HepG2 (cell line): ENCODE measurements around the gene ADAMTS2. TPM values are rescaled to one million over a fixed set of nuclear protein-coding genes. Genes with fewer than 3 reads are reported as not detected.

ENCODE experiments used
- ATAC-seq: fragments of 200-7000 bp; cut with Tn5 transposase; 3 replicates; pipeline ENCODE4 v1.9.1; 2020; ENCODE audit warnings: mild to moderate bottlenecking, moderate library complexity
- BruUV-seq: library from RNA; stranded (reverse); fragments of 400-500 nt; replicated peaks from 2 replicates; lab custom pipeline; 2021; lab: Mats Ljungman, UMichigan
- CTCF ChIA-PET: fragments of 300-600 bp; formaldehyde crosslinking; extraction: SDS; loops from one replicate; lab custom pipeline; 2021; ENCODE audit warnings: low total read pairs, inconsistent platforms, low intra/inter-chr PET ratio; lab: Yijun Ruan, JAX
- POLR2A ChIA-PET: fragments of 350-600 bp; sonication (Branson Sonifier 250); formaldehyde crosslinking; loops from one replicate; lab custom pipeline; 2020; ENCODE audit warnings: antibody characterized with exemption, inconsistent platforms; lab: Yijun Ruan, JAX
- DNase-seq: peaks from one replicate; pipeline ENCODE4 v3.0.0-alpha.2; 2015; ENCODE audit warnings: low spot score
- FAIRE-seq: peaks from 3 replicates; lab custom pipeline; 2011; peaks lifted over from hg19 to GRCh38; lab: Jason Lieb, UNC
- H2AFZ ChIP-seq: one replicate; pipeline ENCODE4 v1.6.1; 2011; ENCODE audit warnings: low read length, inconsistent platforms
- H3K27ac ChIP-seq: fragments of 300-600 bp; 3 replicates; pipeline ENCODE4 v1.8.0; 2011; ENCODE audit warnings: mixed run types, mild to moderate bottlenecking, mixed read lengths, low read length, inconsistent platforms; ENCODE audit not compliant: insufficient read depth; ENCODE audit errors: extremely low read length
- H3K27me3 ChIP-seq, 2 experiments: fragments of 200-600 bp in 1 of 2; 2 replicates in 1 of 2; 3 replicates in 1 of 2; pipeline versions ENCODE4 v1.6.0 to v1.8.0; 2011; ENCODE audit warnings: low read length in 2 of 2, mild to moderate bottlenecking in 2 of 2, moderate library complexity in 2 of 2, inconsistent platforms in 1 of 2; ENCODE audit not compliant: insufficient read depth in 2 of 2, control insufficient read depth in 1 of 2
- H3K36me3 ChIP-seq, 2 experiments: fragments of 200-600 bp in 1 of 2; replicated peaks in 1 of 2; 2 replicates in 1 of 2; 3 replicates in 1 of 2; pipeline versions ENCODE4 v1.5.1 to v1.8.0; 2011; ENCODE audit warnings: low read length in 2 of 2, inconsistent platforms in 1 of 2; ENCODE audit not compliant: insufficient read depth in 2 of 2, control insufficient read depth in 1 of 2
- H3K4me1 ChIP-seq: 2 replicates; pipeline ENCODE4 v1.5.1; 2012; ENCODE audit warnings: low read length, inconsistent platforms; ENCODE audit not compliant: insufficient read depth
- H3K4me2 ChIP-seq: 2 replicates; pipeline ENCODE4 v1.6.0; 2011; ENCODE audit warnings: low read depth, low read length, inconsistent platforms
- H3K4me3 ChIP-seq, 3 experiments: fragments of 200-600 bp in 1 of 3; sonication (generic), shearing (Covaris generic) in 1 of 3; replicated peaks in 1 of 3; 2 replicates each; pipeline ENCODE4 v1.5.1; 2011 to 2016; ENCODE audit warnings: low read length in 3 of 3, inconsistent platforms in 2 of 3, low read depth in 2 of 3, mild to moderate bottlenecking in 2 of 3, control low read depth in 1 of 3, mixed read lengths in 1 of 3; ENCODE audit not compliant: insufficient read depth in 1 of 3
- H3K79me2 ChIP-seq: one replicate; pipeline ENCODE4 v1.6.1; 2011; ENCODE audit warnings: low read length, inconsistent platforms; ENCODE audit not compliant: insufficient read depth
- H3K9ac ChIP-seq: 2 replicates; pipeline ENCODE4 v1.6.0; 2011; ENCODE audit warnings: mild to moderate bottlenecking, low read depth, low read length, inconsistent platforms; ENCODE audit not compliant: insufficient read depth
- H3K9me3 ChIP-seq: 2 replicates; pipeline ENCODE4 v1.5.1; 2012; ENCODE audit warnings: mild to moderate bottlenecking, low read length
- H4K20me1 ChIP-seq: 2 replicates; pipeline ENCODE4 v1.6.0; 2011; ENCODE audit warnings: inconsistent platforms, mild to moderate bottlenecking, low read length, moderate library complexity; ENCODE audit not compliant: insufficient read depth
- ATRX ChIP-seq: sonication (generic); formaldehyde crosslinking; IDR thresholded peaks from 2 replicates; pipeline ENCODE4 v1.4.0; 2020; ENCODE audit warnings: missing genetic modification reagents, borderline replicate concordance
- CBX5 ChIP-seq: sonication (generic); formaldehyde crosslinking; IDR thresholded peaks from 2 replicates; pipeline ENCODE4 v1.4.0; 2020; ENCODE audit warnings: missing genetic modification reagents, borderline replicate concordance
- HES4 ChIP-seq: sonication (generic); formaldehyde crosslinking; IDR thresholded peaks from 2 replicates; pipeline ENCODE4 v1.9.0; 2021; ENCODE audit warnings: mild to moderate bottlenecking, missing genetic modification reagents, borderline replicate concordance
- MBD4 ChIP-seq: IDR thresholded peaks from 2 replicates; pipeline ENCODE4 v1.6.1; 2012; ENCODE audit warnings: low read length, inconsistent platforms, borderline replicate concordance
- NFKB2 ChIP-seq: sonication (generic); formaldehyde crosslinking; IDR thresholded peaks from 2 replicates; pipeline ENCODE4 v1.4.0; 2020; ENCODE audit warnings: missing genetic modification reagents, borderline replicate concordance
- RBM39 ChIP-seq: fragments of 200-400 bp; formaldehyde crosslinking; IDR thresholded peaks from one replicate; pipeline ENCODE4 v1.6.1; 2018; ENCODE audit warnings: antibody characterized with exemption, mild to moderate bottlenecking, low read depth, low read length; ENCODE audit not compliant: poor library complexity, severe bottlenecking
- ZNF282 ChIP-seq: fragments of 450-650 bp; IDR thresholded peaks from 2 replicates; pipeline ENCODE4 v1.6.1; 2018; ENCODE audit not compliant: partially characterized antibody
- ZNF451 ChIP-seq: sonication (generic); formaldehyde crosslinking; IDR thresholded peaks from 2 replicates; pipeline ENCODE4 v1.5.0; 2020; ENCODE audit warnings: mild to moderate bottlenecking, missing genetic modification reagents
- ZNF549 ChIP-seq: sonication (generic); formaldehyde crosslinking; IDR thresholded peaks from 2 replicates; pipeline ENCODE4 v1.5.0; 2020; ENCODE audit warnings: missing genetic modification reagents
- WGBS: methylation state at CpG from one replicate; pipeline ENCODE4 v1.1.6; 2017; ENCODE audit warnings: low lambda C conversion rate; 5-methylcytosine and 5-hydroxymethylcytosine counted together
- in situ Hi-C: cut with HindIII; loops from 2 replicates; pipeline ENCODE4 v1.10.0; 2017; ENCODE audit warnings: low pct_unique_long_range_greater_than_20kb; ENCODE audit not compliant: extremely low pct_ligation_motif_present
- intact Hi-C: fragments of 100-400 bp; cut with micrococcal nuclease; formaldehyde crosslinking; loops from one replicate; pipeline ENCODE4 v1.10.0; 2022; ENCODE audit not compliant: unreplicated experiment
- polyA plus RNA-seq, 8 experiments: library from polyadenylated mRNA; depleted of rRNA in 3 of 8; stranded (reverse) in 7 of 8; unstranded in 1 of 8; fragments of >200 nt; fragmentation: Illumina TruSeq in 4 of 8; extraction: Trizol in 4 of 8; gene quantifications; 2 replicates each; pipeline versions ENCODE4 v1.2.1 to v1.2.3, GENCODE V29; 2011 to 2016; ENCODE audit warnings: low read depth in 4 of 8, missing spikeins in 1 of 8, mixed read lengths in 1 of 8; ENCODE audit not compliant: insufficient read depth in 1 of 8
- total RNA-seq, 5 experiments: library from RNA; depleted of rRNA; stranded (reverse); fragments of >200 nt; fragmentation: Illumina TruSeq; extraction: Trizol; gene quantifications; 2 replicates each; pipeline ENCODE4 v1.2.3, GENCODE V29; 2016; ENCODE audit warnings: low read depth in 1 of 5
- TF ChIP-seq, protein P1 (sequence below): fragments of 450-650 bp; IDR thresholded peaks from 2 replicates; pipeline ENCODE4 v1.6.1; 2016
- TF ChIP-seq, protein P2 (sequence below): sonication (generic); formaldehyde crosslinking; IDR thresholded peaks from 2 replicates; pipeline ENCODE4 v1.5.1; 2020; ENCODE audit warnings: missing genetic modification reagents, mild to moderate bottlenecking, borderline replicate concordance
- TF ChIP-seq, protein P3 (sequence below): sonication (generic); formaldehyde crosslinking; IDR thresholded peaks from 2 replicates; pipeline ENCODE4 v1.8.0; 2022; ENCODE audit warnings: mild to moderate bottlenecking, missing genetic modification reagents
- TF ChIP-seq, protein P4 (sequence below): IDR thresholded peaks from 2 replicates; pipeline ENCODE4 v1.6.1; 2016; ENCODE audit warnings: mild to moderate bottlenecking, missing biosample characterization, missing genetic modification reagents

The ADAMTS2 gene
- total and polyA plus RNA-seq, 2 of the 13 experiments (the other 11 are each of a cell fraction or from before 2014, with no cell fraction given) = 0.24 to 3.5 TPM

DNA sequence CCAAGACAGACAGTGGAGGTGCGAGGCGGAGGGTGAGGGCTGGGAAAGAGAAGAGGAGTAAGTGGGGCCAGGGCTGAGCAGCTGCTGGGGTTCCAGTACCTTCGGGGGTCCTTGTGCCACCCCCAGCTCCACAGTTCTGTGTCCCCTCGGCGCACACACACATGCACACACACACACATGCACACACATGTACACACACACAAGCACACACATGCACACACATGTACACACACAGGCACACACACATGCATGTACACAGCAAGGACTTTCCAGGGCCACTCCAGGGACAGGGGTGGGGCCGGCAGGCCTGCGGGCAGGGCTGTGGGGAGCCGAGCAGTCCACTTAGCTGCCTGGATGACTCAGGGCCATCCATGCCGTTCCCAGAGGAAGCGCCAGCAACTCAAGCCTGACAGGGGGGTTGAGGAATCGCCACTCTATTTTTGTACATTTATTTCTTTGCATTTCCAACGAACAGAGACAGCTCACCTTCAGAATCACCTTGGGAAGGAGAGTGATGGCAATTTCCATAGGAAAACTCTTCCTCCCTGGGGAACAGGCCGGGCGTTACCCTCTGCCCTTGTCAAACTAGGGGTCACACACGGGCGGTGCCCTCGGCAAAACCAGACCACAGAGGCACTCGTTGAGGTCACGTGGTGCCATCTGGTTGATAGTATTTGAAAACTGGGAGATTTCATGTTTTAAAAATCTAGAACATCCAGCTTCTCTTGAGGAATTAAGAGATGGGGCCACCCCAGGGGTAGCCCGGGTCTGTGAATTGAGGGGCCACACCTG lies 135.7 kb downstream of the ADAMTS2 start (continued):
- TF ChIP-seq, protein P1, sequence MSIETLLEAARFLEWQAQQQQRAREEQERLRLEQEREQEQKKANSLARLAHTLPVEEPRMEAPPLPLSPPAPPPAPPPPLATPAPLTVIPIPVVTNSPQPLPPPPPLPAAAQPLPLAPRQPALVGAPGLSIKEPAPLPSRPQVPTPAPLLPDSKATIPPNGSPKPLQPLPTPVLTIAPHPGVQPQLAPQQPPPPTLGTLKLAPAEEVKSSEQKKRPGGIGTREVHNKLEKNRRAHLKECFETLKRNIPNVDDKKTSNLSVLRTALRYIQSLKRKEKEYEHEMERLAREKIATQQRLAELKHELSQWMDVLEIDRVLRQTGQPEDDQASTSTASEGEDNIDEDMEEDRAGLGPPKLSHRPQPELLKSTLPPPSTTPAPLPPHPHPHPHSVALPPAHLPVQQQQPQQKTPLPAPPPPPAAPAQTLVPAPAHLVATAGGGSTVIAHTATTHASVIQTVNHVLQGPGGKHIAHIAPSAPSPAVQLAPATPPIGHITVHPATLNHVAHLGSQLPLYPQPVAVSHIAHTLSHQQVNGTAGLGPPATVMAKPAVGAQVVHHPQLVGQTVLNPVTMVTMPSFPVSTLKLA = peak; percentile 42

DNA sequence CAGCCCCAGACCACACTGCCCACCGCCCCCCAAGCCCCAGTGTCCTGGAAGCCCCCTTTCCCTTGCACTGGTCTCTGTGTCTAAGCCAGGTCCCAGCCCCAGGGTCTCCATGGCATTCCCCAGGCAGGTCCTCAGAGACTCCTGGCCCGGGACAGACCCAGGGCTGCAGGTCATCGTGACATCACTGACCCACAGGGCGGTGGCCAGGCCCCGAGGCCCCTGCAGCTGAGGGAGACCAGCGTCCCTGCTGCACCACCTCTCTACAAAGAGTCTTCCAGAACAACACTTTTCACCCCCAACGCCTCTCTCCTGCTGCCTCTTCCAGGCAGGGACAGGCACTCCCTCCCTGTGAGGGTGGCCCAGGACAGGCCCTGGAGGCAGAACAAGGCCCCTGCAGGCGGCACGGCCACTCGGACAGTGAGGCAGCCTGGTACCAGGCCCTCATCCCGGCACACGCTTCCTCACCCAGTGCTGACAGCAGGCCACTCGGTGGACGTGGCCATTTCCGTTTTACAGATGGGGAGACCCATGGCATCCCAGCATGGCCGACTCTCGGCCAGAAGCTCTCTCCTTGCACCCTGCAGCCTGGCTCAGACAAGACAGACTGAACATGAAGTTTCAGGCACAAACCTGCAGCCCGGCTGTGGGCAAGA lies 136.4 kb downstream of the ADAMTS2 start:
- POLR2A ChIA-PET = no interaction called here
- Histone ChIP-seq H3K79me2 (no peaks in the 10 kb centered on the region), H2AFZ (no peak overlapping the region), H3K36me3 (no peaks in the 10 kb centered on the region), H4K20me1 (no peaks in the 10 kb centered on the region), H3K9me3 (no peaks in the 10 kb centered on the region), H3K4me3 (no peak overlapping the region), H3K27ac (no peak overlapping the region), H3K9ac (no peak overlapping the region), H3K4me1 (no peaks in the 10 kb centered on the region), H3K27me3 (peaks cover 8 to 38% of the 10 kb centered on the region in 2 experiments), H3K4me2 (no peak overlapping the region)
- intact Hi-C loops = no loop called here
- ATAC-seq (peak; percentile 51), FAIRE-seq (no peak), DNase-seq (no peak)
- CTCF ChIA-PET = no interaction called here
- TF ChIP-seq ZNF451 (CRISPR knock-in tag) (no peak), ZNF549 (CRISPR knock-in tag) (no peak), ZNF282 (no peak), MBD4 (no peak), CBX5 (no peak), HES4 (CRISPR knock-in tag) (no peak), NFKB2 (CRISPR knock-in tag) (no peak), ATRX (CRISPR knock-in tag) (no peak), RBM39 (no peak)
- TF ChIP-seq, protein P2, sequence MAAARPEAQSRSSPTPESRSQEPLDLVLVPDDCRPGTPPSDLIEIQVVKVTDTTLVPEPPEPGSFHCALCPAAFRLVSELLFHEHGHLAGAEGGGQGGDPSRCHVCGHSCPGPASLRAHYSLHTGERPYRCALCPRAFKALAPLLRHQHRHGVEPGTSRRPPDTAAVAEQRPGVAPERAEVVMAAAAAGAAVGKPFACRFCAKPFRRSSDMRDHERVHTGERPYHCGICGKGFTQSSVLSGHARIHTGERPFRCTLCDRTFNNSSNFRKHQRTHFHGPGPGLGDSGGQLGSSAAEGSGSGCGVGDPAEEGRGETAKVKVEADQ (CRISPR knock-in tag) = no peak
- TF ChIP-seq, protein P3, sequence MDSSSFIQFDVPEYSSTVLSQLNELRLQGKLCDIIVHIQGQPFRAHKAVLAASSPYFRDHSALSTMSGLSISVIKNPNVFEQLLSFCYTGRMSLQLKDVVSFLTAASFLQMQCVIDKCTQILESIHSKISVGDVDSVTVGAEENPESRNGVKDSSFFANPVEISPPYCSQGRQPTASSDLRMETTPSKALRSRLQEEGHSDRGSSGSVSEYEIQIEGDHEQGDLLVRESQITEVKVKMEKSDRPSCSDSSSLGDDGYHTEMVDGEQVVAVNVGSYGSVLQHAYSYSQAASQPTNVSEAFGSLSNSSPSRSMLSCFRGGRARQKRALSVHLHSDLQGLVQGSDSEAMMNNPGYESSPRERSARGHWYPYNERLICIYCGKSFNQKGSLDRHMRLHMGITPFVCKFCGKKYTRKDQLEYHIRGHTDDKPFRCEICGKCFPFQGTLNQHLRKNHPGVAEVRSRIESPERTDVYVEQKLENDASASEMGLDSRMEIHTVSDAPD = no peak
- TF ChIP-seq, protein P4, sequence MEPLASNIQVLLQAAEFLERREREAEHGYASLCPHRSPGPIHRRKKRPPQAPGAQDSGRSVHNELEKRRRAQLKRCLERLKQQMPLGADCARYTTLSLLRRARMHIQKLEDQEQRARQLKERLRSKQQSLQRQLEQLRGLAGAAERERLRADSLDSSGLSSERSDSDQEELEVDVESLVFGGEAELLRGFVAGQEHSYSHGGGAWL (CRISPR knock-in tag) = no peak
- in situ Hi-C loops = no loop called here
- WGBS = 25% methylated on average over 8 of the region's 18 CpGs
- BruUV-seq = no TSS peak
